ENCODE measurements around the gene PARD6G.

Gene PARD6G

GRCh38 chr18:80210312-80211083, 36.8 kb downstream of the PARD6G start:
- DNase-seq (ENCODE audit: low read depth) = no peak

- DNase-seq (ENCODE audit: low read depth) = no peak
These were observed 38.7 kb downstream of the PARD6G start for GRCh38 chr18:80208620-80209019.

DNA sequence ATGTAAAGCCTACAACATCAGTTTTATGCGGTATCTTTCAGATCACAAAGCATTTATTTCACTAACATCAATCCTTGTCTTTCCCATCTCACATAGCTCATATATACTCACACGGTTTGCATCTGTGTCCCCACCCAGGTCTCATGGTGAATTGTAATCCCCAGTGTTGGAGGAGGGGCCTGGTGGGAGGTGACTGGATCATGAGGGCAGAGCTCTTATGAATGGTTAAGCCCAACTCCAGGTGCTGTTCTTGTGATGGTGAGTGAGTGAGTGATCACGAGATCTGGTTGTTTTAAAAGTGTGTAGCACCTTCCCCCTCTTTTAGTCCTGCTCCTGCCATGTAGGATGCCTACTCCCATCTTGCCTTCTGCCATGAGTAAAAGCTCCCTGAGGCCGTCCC, 42.0 kb downstream of the PARD6G start:
- no peak for DNase-seq (ENCODE audit: low read depth)

GRCh38 chr18:80204142-80204541, 43.2 kb downstream of the PARD6G start:
- no peak for DNase-seq (ENCODE audit: low read depth)

GRCh38 chr18:80203249-80203648, 44.1 kb downstream of the PARD6G start:
- DNase-seq (ENCODE audit: low read depth) = no peak

DNA sequence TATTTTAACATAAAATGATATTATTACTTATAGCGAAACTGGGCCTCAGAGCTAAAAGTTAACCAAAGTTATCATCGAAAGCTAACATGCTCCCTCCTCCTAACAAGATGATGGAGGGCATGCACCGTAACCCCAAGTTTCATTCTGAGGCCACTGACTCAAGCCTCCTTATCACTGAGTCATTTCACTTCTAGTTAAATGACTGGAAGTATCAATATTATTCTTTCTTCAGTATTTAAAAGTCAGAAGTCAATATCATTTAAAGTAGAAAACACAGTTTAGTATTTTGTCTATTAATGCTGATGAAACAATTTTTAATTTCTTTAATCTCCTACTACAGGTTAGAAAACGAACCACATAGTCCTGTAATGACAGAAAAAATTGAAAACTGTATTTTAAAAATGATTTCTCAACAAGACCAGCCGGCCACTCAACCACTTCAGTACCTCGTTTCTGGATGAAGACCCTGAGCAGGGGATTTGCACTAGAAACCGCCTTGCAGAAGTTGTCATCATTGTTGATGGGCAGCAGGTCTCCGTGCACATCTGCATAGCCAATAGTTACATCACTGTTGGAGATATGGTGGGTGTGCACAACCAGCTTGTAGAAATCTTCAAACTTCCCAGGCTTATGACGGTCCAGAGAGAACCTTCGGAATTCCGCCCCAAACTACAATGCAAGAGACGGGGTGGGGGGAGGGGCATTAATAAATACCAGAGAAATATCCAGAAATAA, 44.9 kb downstream of the PARD6G start:
- DNase-seq (ENCODE audit: low read depth) = no peak

- no peak for DNase-seq (ENCODE audit: low read depth)
These were observed 45.6 kb downstream of the PARD6G start for GRCh38 chr18:80201739-80202138.

GRCh38 chr18:80200932-80201672, 46.2 kb downstream of the PARD6G start:
- DNase-seq (ENCODE audit: low read depth) = no peak

- DNase-seq (ENCODE audit: low read depth) = no peak
These were observed 47.0 kb downstream of the PARD6G start for GRCh38 chr18:80200171-80200931.

- no peak for DNase-seq (ENCODE audit: low read depth)
These were observed 48.1 kb downstream of the PARD6G start for GRCh38 chr18:80198994-80199748.

- DNase-seq (ENCODE audit: low read depth) = no peak
These were observed 48.9 kb downstream of the PARD6G start for GRCh38 chr18:80198391-80198790.

GRCh38 chr18:80197528-80197927, 49.8 kb downstream of the PARD6G start:
- DNase-seq (ENCODE audit: low read depth) = no peak

DNA sequence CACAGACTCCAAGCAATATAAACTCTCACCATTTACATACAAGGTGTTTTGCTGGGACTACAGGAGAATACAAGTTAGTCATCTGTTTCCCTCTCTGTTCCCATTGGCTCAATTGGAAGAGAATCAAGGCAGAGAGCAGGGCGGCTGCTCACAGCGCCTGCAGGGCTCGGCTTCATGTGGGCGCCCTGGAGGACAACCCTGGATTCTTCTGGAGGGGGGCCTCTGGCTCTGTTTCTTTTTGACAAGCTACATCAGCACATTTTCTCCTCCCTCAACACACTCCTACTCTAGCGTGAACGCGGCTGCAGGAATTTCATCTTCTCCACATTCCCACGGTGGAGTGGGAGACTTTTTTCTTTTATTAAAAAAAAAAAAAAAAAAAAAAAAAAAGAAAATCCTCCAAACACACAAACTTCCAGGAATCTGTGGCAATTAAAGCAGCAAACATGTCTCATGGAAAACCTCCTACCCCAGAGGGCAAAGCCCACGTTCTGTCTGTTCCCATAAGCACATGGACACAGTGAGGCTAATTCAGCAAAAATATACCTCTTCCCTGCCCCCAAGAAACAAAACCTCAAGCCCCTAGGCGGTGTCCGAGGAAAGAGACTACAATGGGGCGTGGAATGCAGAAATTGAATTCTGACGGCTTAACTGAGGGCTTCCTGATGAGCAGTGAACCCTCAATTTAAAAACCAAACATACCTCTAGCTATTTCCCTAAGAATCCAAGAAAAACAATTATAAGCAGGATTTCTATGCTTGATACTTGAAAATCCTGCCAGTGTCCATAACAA, 50.6 kb downstream of the PARD6G start:
- no peak for DNase-seq (ENCODE audit: low read depth)

- DNase-seq (ENCODE audit: low read depth) = no peak
These were observed 52.3 kb downstream of the PARD6G start for GRCh38 chr18:80194874-80195570.

- DNase-seq (ENCODE audit: low read depth) = no peak
These were observed 53.6 kb downstream of the PARD6G start for GRCh38 chr18:80193701-80194100.

DNA sequence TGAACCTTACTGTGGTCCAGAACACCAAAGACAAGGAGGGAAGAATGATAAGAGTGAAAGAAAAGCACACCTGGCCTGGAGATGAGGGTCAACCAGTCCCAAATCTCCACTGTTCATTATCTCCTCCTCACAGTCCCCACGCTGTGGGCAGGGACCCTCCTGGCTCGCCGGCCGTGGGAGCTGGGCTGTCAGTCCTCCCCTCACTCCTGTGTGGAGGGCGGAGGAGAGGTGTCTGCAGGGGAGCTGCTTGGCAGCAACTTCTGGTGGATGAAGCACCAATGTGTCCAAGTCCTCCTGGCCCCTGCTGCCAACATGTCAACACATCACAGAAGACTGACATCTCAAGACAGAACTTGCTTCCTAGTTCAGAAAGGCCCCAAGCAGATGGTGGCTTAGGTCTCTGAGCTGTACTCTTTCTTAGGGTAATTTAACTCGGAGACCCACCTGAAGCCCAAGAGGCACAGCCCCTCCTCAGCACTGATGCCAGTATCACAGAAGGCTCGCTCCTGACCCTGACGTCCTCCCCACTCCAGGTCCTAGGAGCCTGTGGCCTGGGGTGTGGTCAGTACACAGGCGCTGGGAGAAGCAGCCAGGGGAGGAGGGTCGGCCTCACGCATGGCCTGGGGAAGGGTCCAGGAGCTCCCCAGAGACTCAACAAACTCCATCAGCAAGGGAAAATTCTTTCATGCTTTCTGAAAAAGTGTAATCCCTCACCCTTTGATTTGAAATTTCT, 54.5 kb downstream of the PARD6G start:
- no peak for DNase-seq (ENCODE audit: low read depth)

DNA sequence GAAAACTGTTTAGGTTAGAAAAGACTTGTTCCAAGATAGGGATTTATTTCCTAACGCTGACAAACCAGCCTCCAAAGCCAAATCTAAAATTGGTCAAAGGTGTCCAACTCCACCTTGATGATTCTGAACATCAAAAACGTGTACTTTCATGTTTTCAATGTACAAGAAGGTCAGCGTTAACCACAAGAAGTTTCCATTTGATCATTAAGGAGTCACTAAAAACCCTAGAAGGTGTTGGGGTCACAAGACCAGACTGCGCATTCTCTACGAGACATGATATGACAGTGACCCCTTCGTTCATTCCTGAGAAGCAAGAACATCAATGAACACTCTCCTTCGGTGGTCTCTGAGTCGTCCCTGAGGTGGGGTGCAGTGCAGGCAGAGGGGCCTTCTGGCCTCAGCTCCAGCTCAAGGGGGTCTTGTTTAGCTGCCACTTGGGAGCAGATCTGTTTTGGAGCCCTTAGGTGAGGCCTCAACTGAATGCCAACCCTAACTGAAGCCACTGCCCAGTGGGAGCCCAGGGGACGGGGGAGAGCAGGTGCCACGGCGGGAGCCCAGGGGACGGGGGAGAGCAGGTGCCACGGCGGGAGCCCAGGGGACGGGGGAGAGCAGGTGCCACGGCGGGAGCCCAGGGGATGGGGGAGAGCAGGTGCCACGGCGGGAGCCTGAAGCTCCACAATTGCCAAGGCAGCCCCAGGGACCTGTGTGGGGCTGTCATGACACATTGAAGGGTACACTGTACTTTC, 55.2 kb downstream of the PARD6G start:
- no peak for DNase-seq (ENCODE audit: low read depth)

DNA sequence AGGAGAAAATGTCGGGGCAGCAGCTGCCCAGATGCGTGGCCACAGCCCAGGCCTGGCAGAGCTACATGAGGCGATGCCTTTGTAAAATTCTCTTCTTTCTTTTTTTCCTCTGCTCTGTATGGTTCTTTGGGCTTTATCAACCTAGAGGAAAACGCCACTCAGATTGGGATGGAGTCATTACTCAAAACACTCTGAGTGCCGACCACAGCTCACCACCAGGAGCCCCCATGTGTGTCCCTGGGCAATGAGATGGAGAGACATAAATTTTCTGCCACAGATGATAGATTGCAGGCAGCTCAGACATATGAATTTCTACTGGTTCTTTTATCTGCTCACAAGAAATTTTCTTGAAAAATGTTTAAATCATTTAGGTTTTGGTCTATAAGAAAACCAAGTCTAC, 56.0 kb downstream of the PARD6G start:
- no peak for DNase-seq (ENCODE audit: low read depth)

GRCh38 chr18:80190311-80190710, 57.0 kb downstream of the PARD6G start:
- DNase-seq (ENCODE audit: low read depth) = no peak

Measured in stimulated activated CD8-positive, alpha-beta memory T cell treated with anti-CD3 and anti-CD28 coated beads, Interleukin-12 subunit alpha, Interleukin-12 subunit beta, amount 100 ng/mL, for 4 hours (primary cell).